ENCODE results near the gene EFNB2. TPM values are rescaled to one million over a fixed set of nuclear protein-coding genes. Genes with fewer than 3 reads are reported as not detected.

EFNB2 gene
- total RNA-seq, 1 experiment from 2014 or later: 16.4 TPM

DNA sequence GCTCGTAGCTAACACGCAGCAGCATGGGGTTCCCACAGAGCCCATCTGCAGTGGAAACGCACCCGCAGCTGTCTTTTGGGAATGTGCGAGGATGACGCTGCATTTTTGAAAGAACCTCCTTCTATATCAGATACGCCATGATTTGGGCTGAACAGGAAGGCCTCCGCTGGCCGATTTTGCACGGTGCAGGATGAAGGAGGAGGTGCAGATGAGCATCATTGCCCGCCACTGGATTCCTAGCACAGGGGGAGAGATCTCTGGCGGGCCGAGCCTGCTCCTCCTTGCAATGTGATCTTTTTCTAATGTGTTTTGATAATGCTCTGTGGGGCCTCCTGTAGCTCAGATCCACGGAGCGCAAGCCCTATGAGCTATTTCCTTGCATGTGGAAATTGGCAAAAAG is 55.5 kb downstream of the EFNB2 start:
- TF ChIP-seq, protein P1, sequence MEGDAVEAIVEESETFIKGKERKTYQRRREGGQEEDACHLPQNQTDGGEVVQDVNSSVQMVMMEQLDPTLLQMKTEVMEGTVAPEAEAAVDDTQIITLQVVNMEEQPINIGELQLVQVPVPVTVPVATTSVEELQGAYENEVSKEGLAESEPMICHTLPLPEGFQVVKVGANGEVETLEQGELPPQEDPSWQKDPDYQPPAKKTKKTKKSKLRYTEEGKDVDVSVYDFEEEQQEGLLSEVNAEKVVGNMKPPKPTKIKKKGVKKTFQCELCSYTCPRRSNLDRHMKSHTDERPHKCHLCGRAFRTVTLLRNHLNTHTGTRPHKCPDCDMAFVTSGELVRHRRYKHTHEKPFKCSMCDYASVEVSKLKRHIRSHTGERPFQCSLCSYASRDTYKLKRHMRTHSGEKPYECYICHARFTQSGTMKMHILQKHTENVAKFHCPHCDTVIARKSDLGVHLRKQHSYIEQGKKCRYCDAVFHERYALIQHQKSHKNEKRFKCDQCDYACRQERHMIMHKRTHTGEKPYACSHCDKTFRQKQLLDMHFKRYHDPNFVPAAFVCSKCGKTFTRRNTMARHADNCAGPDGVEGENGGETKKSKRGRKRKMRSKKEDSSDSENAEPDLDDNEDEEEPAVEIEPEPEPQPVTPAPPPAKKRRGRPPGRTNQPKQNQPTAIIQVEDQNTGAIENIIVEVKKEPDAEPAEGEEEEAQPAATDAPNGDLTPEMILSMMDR (conservative IDR thresholded peaks at IDR 0.05; ENCODE audit: low read depth, low read length): no peak
- TF ChIP-seq EZH2phosphoT487 (IDR thresholded peaks at IDR 0.05; ENCODE audit: borderline replicate concordance, low read length) (no peak), EZH2 (IDR thresholded peaks at IDR 0.05; ENCODE audit: low read length, unreplicated experiment) (no peak)
- H3K4me3 ChIP-seq (ENCODE audit: low read length): no peak overlapping the region
- ChIA-PET POLR2A (ENCODE audit: unreplicated experiment) (no interaction called here), CTCF (no interaction called here)
- intact Hi-C loops (cut with micrococcal nuclease): loop anchor here (5.0 kb wide), 1 partner anchor 1908 kb away; no protein-coding TSS in a partner anchor
- H3K9me2 ChIP-seq (replicated peaks; ENCODE audit: low read length): no peaks in the 10 kb centered on the region
- no TSS peak for BruUV-seq (replicated peaks)
- peaks cover 30% of the 10 kb centered on the region for H3K4me1 ChIP-seq (ENCODE audit: insufficient read depth, low read length)
- H3F3A ChIP-seq (ENCODE audit: low read length, unreplicated experiment): no peaks in the 10 kb centered on the region
- H4K20me1 ChIP-seq (ENCODE audit: low read length): no peaks in the 10 kb centered on the region
- no peak overlapping the region for H2AFZ ChIP-seq (ENCODE audit: low read length)
- no peak for DNase-seq
- H3K36me3 ChIP-seq (ENCODE audit: low read depth, low read length): no peaks in the 10 kb centered on the region
- no peak for ATAC-seq
- H3K9ac ChIP-seq (ENCODE audit: low read length): no peak overlapping the region
- H3K79me2 ChIP-seq (ENCODE audit: low read length): no peaks in the 10 kb centered on the region
- H3K4me2 ChIP-seq (ENCODE audit: low read length): no peak overlapping the region
- no peaks in the 10 kb centered on the region for H3K27me3 ChIP-seq (ENCODE audit: low read length)
- no peaks in the 10 kb centered on the region for H3K9me3 ChIP-seq (ENCODE audit: low read length)
- no peak overlapping the region for H3K27ac ChIP-seq (ENCODE audit: low read length)

DNA sequence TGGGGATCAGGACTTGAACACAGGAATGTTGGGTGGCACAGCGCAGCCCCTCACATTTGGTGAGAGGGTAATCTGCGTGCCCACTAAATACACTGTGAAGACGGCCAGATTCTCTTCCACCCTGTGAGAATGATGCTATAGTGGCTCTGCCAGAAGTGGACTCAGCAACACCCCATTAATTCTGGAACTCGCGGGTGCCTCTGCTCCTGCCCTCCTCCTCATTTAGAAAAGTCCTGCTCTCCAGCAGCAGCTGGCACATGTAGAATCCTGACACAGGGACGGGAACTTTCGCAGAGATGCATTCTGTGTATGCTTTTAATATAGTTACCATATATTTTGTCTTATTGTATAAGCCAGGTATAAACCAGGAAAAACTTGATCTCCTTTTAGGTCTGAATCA is 57.3 kb downstream of the EFNB2 start:
- Histone ChIP-seq H3K9me3 (ENCODE audit: low read length) (no peaks in the 10 kb centered on the region), H3K4me3 (ENCODE audit: low read length) (no peak overlapping the region), H3K4me1 (ENCODE audit: insufficient read depth, low read length) (peaks cover 37% of the 10 kb centered on the region), H3K4me2 (ENCODE audit: low read length) (no peak overlapping the region), H4K20me1 (ENCODE audit: low read length) (no peaks in the 10 kb centered on the region), H2AFZ (ENCODE audit: low read length) (no peak overlapping the region), H3F3A (ENCODE audit: low read length, unreplicated experiment) (no peaks in the 10 kb centered on the region), H3K79me2 (ENCODE audit: low read length) (no peaks in the 10 kb centered on the region), H3K9me2 (replicated peaks; ENCODE audit: low read length) (no peaks in the 10 kb centered on the region), H3K27me3 (ENCODE audit: low read length) (no peaks in the 10 kb centered on the region), H3K9ac (ENCODE audit: low read length) (no peak overlapping the region), H3K27ac (ENCODE audit: low read length) (no peak overlapping the region), H3K36me3 (ENCODE audit: low read depth, low read length) (no peaks in the 10 kb centered on the region)
- BruUV-seq (replicated peaks): no TSS peak
- ATAC-seq (no peak), DNase-seq (no peak)
- TF ChIP-seq EZH2phosphoT487 (IDR thresholded peaks at IDR 0.05; ENCODE audit: borderline replicate concordance, low read length): no peak
- no peak for TF ChIP-seq EZH2 (IDR thresholded peaks at IDR 0.05; ENCODE audit: low read length, unreplicated experiment)
- TF ChIP-seq, protein P1 (conservative IDR thresholded peaks at IDR 0.05; ENCODE audit: low read depth, low read length): no peak
- ChIA-PET POLR2A (ENCODE audit: unreplicated experiment) (no interaction called here), CTCF (no interaction called here)
- intact Hi-C loops (cut with micrococcal nuclease): loop anchor here (5.0 kb wide), 1 partner anchor 1906 kb away; no protein-coding TSS in a partner anchor

DNA sequence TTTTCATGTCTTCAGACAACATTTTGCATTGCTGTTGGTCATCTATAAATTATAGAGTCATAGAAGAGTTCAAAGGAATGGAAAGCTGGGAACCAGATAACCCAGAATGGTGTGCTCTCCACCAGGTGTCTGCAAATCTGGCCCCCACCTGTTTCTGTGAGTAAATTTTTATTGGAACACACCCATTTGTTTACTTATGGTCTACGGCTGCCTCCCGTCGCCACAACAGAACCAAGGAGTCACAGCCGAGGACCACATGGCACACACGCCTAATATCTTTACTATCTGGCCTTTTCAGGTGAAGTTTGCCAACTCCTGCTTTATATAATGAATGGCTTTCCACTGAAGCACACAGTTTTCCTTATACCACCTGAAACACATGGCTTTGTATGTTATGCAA is 58.2 kb downstream of the EFNB2 start:
- ChIA-PET CTCF (no interaction called here), POLR2A (ENCODE audit: unreplicated experiment) (no interaction called here)
- Histone ChIP-seq H3K9ac (ENCODE audit: low read length) (no peak overlapping the region), H2AFZ (ENCODE audit: low read length) (no peak overlapping the region), H3K9me3 (ENCODE audit: low read length) (no peaks in the 10 kb centered on the region), H3K36me3 (ENCODE audit: low read depth, low read length) (no peaks in the 10 kb centered on the region), H4K20me1 (ENCODE audit: low read length) (no peaks in the 10 kb centered on the region), H3K27ac (ENCODE audit: low read length) (peak overlapping the region; percentile 84), H3K79me2 (ENCODE audit: low read length) (no peaks in the 10 kb centered on the region), H3K4me1 (ENCODE audit: insufficient read depth, low read length) (peaks cover 45% of the 10 kb centered on the region), H3F3A (ENCODE audit: low read length, unreplicated experiment) (no peaks in the 10 kb centered on the region), H3K27me3 (ENCODE audit: low read length) (no peaks in the 10 kb centered on the region), H3K4me2 (ENCODE audit: low read length) (peak overlapping the region; percentile 43), H3K4me3 (ENCODE audit: low read length) (no peak overlapping the region), H3K9me2 (replicated peaks; ENCODE audit: low read length) (no peaks in the 10 kb centered on the region)
- DNase-seq (peak; percentile 73), ATAC-seq (peak; percentile 17; the same call in 1 of the 2 replicates)
- intact Hi-C loops (cut with micrococcal nuclease): loop anchor here (5.0 kb wide), 1 partner anchor 1905 kb away; no protein-coding TSS in a partner anchor
- TF ChIP-seq, protein P1 (conservative IDR thresholded peaks at IDR 0.05; ENCODE audit: low read depth, low read length): no peak
- TF ChIP-seq EZH2 (IDR thresholded peaks at IDR 0.05; ENCODE audit: low read length, unreplicated experiment) (no peak), EZH2phosphoT487 (IDR thresholded peaks at IDR 0.05; ENCODE audit: borderline replicate concordance, low read length) (no peak)
- BruUV-seq (replicated peaks): no TSS peak
